ENCODE measurements around the gene PRKN.

PRKN gene

DNA sequence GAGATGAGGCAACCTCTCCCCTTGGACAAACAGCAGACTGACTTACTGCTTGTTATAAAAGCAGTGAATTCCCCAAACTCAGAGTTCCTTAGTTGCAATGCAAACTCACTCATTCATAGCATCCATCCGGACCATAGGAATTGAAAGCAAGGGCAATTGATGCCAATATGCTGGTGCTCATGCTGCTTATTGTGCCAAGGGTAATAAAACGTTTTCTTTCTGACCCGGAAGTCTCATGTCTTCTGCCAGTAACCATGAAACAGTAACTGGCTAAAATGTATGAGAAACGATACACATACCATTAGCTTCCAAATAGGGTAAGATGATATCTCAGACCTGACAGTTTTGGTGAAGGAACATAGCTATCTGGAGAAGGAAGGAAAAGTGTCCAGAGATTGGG lies 18.1 kb downstream of the PRKN start:
- Histone ChIP-seq H3K79me2 (ENCODE audit: insufficient read depth, low read length) (no peaks in the 10 kb centered on the region), H3K27ac (ENCODE audit: low read length) (no peak overlapping the region), H2AFZ (ENCODE audit: low read depth, low read length) (no peak overlapping the region), H3K9ac (ENCODE audit: low read depth, low read length) (no peak overlapping the region), H3K4me2 (ENCODE audit: insufficient read depth, low read length) (no peak overlapping the region), H4K20me1 (ENCODE audit: insufficient read depth, low read length) (no peaks in the 10 kb centered on the region), H3K4me3 (ENCODE audit: low read depth in 1 of 2, low read length in 2 of 2) (no peak overlapping the region), H3K36me3 (ENCODE audit: insufficient read depth, low read length) (no peaks in the 10 kb centered on the region), H3K27me3 (ENCODE audit: insufficient read depth, low read length, poor library complexity) (no peaks in the 10 kb centered on the region), H3K4me1 (ENCODE audit: insufficient read depth, low read length) (no peaks in the 10 kb centered on the region), H3K9me3 (ENCODE audit: insufficient read depth, low read length, severe bottlenecking) (no peaks in the 10 kb centered on the region)
- DNase-seq (no peak), ATAC-seq (ENCODE audit: insufficient read depth, low read depth) (no peak)
- no peak for TF ChIP-seq EZH2 (IDR thresholded peaks at IDR 0.05; ENCODE audit: borderline replicate concordance, low read depth, low read length, severe bottlenecking)
- TF ChIP-seq, protein P1, sequence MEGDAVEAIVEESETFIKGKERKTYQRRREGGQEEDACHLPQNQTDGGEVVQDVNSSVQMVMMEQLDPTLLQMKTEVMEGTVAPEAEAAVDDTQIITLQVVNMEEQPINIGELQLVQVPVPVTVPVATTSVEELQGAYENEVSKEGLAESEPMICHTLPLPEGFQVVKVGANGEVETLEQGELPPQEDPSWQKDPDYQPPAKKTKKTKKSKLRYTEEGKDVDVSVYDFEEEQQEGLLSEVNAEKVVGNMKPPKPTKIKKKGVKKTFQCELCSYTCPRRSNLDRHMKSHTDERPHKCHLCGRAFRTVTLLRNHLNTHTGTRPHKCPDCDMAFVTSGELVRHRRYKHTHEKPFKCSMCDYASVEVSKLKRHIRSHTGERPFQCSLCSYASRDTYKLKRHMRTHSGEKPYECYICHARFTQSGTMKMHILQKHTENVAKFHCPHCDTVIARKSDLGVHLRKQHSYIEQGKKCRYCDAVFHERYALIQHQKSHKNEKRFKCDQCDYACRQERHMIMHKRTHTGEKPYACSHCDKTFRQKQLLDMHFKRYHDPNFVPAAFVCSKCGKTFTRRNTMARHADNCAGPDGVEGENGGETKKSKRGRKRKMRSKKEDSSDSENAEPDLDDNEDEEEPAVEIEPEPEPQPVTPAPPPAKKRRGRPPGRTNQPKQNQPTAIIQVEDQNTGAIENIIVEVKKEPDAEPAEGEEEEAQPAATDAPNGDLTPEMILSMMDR (IDR thresholded peaks at IDR 0.05; ENCODE audit: borderline replicate concordance, extremely low read depth, low read length, poor library complexity, severe bottlenecking) = no peak

DNA sequence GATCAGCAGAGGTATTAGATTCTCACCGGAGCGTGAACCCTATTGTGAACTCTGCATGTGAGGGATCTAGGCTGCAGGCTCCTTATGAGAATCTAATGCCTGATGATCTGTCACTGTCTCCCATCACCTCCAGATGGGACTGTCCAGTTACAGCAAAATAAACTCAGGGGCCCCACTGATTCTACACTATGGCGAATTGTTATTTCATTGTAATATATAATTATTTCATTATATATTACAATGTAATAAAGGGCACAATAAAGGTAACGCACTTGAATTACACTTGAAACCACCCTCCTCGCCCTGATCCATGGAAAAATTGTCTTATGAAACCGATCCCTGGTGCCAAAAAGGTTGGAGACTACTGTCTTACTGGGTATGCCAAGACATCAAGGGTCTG lies 18.6 kb downstream of the PRKN start:
- Histone ChIP-seq H3K36me3 (ENCODE audit: insufficient read depth, low read length) (no peaks in the 10 kb centered on the region), H3K9me3 (ENCODE audit: insufficient read depth, low read length, severe bottlenecking) (no peaks in the 10 kb centered on the region), H4K20me1 (ENCODE audit: insufficient read depth, low read length) (no peaks in the 10 kb centered on the region), H3K4me3 (ENCODE audit: low read depth in 1 of 2, low read length in 2 of 2) (no peak overlapping the region), H2AFZ (ENCODE audit: low read depth, low read length) (no peak overlapping the region), H3K27ac (ENCODE audit: low read length) (no peak overlapping the region), H3K79me2 (ENCODE audit: insufficient read depth, low read length) (no peaks in the 10 kb centered on the region), H3K4me2 (ENCODE audit: insufficient read depth, low read length) (no peak overlapping the region), H3K9ac (ENCODE audit: low read depth, low read length) (no peak overlapping the region), H3K27me3 (ENCODE audit: insufficient read depth, low read length, poor library complexity) (no peaks in the 10 kb centered on the region), H3K4me1 (ENCODE audit: insufficient read depth, low read length) (no peaks in the 10 kb centered on the region)
- TF ChIP-seq, protein P1 (IDR thresholded peaks at IDR 0.05; ENCODE audit: borderline replicate concordance, extremely low read depth, low read length, poor library complexity, severe bottlenecking) = no peak
- no peak for TF ChIP-seq EZH2 (IDR thresholded peaks at IDR 0.05; ENCODE audit: borderline replicate concordance, low read depth, low read length, severe bottlenecking)
- ATAC-seq (ENCODE audit: insufficient read depth, low read depth) = no peak
- DNase-seq = no peak

DNA sequence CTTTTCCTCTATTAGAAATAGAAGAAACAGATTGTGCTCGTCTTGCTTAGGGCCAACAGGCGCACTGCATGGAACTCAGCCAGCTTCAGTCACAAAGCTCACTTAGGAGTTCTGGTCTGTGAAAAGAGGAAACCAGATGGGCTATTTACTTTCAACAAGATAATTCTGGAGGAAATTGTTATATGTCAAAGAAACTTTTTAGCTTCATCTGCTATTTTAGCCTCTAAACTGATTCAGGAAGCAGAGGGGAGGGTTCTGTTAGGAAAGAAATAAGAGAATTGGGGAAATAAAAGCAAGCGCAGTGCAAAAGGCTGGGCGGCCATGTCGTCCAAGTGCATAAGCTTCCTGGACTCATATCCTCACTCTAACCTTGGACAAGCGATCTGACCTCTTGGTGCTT lies 21.3 kb downstream of the PRKN start:
- Histone ChIP-seq H3K9me3 (ENCODE audit: insufficient read depth, low read length, severe bottlenecking) (no peaks in the 10 kb centered on the region), H3K4me1 (ENCODE audit: insufficient read depth, low read length) (no peaks in the 10 kb centered on the region), H3K4me2 (ENCODE audit: insufficient read depth, low read length) (no peak overlapping the region), H4K20me1 (ENCODE audit: insufficient read depth, low read length) (no peaks in the 10 kb centered on the region), H3K27me3 (ENCODE audit: insufficient read depth, low read length, poor library complexity) (no peaks in the 10 kb centered on the region), H3K79me2 (ENCODE audit: insufficient read depth, low read length) (no peaks in the 10 kb centered on the region), H3K27ac (ENCODE audit: low read length) (no peak overlapping the region), H3K36me3 (ENCODE audit: insufficient read depth, low read length) (no peaks in the 10 kb centered on the region), H2AFZ (ENCODE audit: low read depth, low read length) (no peak overlapping the region), H3K9ac (ENCODE audit: low read depth, low read length) (no peak overlapping the region), H3K4me3 (ENCODE audit: low read depth in 1 of 2, low read length in 2 of 2) (no peak overlapping the region)
- DNase-seq = no peak
- ATAC-seq (ENCODE audit: insufficient read depth, low read depth) = no peak
- TF ChIP-seq, protein P1 (IDR thresholded peaks at IDR 0.05; ENCODE audit: borderline replicate concordance, extremely low read depth, low read length, poor library complexity, severe bottlenecking) = no peak
- TF ChIP-seq EZH2 (IDR thresholded peaks at IDR 0.05; ENCODE audit: borderline replicate concordance, low read depth, low read length, severe bottlenecking) = no peak

DNA sequence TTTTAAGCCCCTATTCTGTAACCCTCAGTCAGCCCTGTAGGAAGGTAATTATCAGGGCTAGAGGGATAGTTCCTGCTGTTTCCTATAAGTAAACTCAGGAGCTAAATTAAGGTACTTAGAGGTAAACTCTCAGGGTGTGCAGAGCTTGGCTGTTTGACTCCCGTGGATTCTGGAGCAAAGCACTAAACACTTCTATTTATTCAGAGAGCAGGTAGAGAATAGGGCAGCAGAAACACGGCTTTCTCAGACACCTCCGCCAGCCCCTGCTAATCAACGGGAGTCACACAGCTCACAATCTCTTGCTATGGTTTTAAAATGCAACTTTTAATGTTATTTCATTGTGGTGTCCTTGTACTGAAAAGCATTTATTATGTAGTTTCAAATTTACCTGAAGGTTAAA lies 21.8 kb downstream of the PRKN start:
- Histone ChIP-seq H3K9me3 (ENCODE audit: insufficient read depth, low read length, severe bottlenecking) (no peaks in the 10 kb centered on the region), H3K36me3 (ENCODE audit: insufficient read depth, low read length) (no peaks in the 10 kb centered on the region), H3K9ac (ENCODE audit: low read depth, low read length) (no peak overlapping the region), H3K4me2 (ENCODE audit: insufficient read depth, low read length) (no peak overlapping the region), H3K27ac (ENCODE audit: low read length) (no peak overlapping the region), H3K4me3 (ENCODE audit: low read depth in 1 of 2, low read length in 2 of 2) (no peak overlapping the region), H3K79me2 (ENCODE audit: insufficient read depth, low read length) (no peaks in the 10 kb centered on the region), H4K20me1 (ENCODE audit: insufficient read depth, low read length) (no peaks in the 10 kb centered on the region), H2AFZ (ENCODE audit: low read depth, low read length) (no peak overlapping the region), H3K4me1 (ENCODE audit: insufficient read depth, low read length) (no peaks in the 10 kb centered on the region), H3K27me3 (ENCODE audit: insufficient read depth, low read length, poor library complexity) (no peaks in the 10 kb centered on the region)
- ATAC-seq (ENCODE audit: insufficient read depth, low read depth) (no peak), DNase-seq (no peak)
- TF ChIP-seq EZH2 (IDR thresholded peaks at IDR 0.05; ENCODE audit: borderline replicate concordance, low read depth, low read length, severe bottlenecking) = no peak
- TF ChIP-seq, protein P1 (IDR thresholded peaks at IDR 0.05; ENCODE audit: borderline replicate concordance, extremely low read depth, low read length, poor library complexity, severe bottlenecking) = no peak

All from DND-41 (cell line).